Superior temporal gyrus (tissue), 1 donor: Measurements from ENCODE around the gene MID2.
A peak's percentile ranks its signal among the peaks of the same experiment; 100 is the strongest.
"Not testable (repeated sequence)": the region's sequence is repeated elsewhere in the genome, so short reads cannot be mapped to it uniquely, and the experiment has no call there.

Source experiments
- DNase-seq: peaks from one replicate; pipeline ENCODE4 v3.0.0-alpha.2; 2016; ENCODE audit errors: extremely low spot score

The MID2 gene

DNA sequence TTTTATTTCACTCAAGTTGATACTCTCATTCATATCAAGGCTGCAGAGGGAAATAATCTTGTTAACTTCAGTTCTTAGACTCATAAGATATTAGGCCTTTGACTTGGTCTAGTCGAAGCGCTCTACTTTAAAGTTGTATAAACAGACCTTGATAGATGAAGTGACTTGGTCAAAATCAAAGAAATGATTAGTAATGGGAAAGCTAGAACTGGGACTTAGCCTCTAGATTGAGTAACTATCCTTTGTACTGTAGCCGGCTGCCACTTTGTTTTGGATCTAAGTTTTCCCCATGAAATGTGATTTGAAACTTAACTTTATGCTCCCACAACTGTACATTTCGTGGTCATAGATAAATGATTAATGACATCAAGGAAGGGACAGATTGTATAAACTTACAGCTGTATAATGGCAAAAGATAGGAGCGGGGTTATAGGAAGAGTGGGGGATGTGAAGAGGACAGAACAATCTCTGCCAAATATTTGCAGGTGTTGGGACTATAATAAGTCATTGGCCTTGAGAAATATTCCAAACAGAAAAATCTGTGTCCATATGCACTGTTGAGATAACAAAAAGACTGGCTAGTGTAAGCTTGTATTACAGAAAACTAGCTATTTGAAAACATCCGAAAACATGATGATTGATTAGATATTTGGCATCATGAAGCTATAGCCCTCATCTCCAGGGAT is 17.2 kb downstream of the MID2 start:
- no peak for DNase-seq

DNA sequence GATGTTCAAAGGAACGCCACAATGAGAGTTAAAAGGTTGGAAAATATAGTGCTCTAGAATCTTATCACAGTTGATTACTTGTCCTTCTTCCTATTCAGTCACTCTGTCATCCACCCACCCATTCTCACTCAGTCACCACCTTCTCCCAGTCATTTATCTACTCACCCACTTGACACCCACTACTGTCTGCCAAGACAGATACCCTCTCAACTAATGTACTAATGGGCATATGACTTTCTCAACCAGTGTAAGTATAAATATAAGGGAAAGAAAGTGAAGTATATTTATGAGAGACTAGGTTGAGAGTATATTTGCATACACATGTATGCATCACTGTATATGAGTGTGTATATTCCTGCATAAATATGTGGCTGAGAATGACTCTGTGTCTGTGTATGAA is 20.0 kb downstream of the MID2 start:
- DNase-seq = no peak

DNA sequence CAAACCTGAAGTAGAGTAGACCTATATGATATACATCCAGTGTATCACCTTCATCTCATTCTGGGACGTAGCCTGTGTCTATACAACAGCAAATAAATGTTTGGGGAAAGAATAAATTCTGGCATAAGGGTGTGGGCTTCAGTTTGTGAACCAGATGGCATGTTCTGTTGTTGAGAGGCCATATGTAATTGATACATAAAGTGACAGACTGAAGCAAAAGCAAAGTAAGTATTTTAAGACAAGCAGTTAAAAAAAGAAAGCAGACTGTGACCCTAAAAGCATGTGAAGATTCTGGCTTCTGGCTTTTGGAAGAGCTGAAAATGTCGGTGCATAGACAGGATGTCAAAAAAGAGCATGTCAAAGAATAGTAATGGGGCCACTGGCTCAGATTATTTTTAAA is 22.9 kb downstream of the MID2 start:
- DNase-seq = no peak

DNA sequence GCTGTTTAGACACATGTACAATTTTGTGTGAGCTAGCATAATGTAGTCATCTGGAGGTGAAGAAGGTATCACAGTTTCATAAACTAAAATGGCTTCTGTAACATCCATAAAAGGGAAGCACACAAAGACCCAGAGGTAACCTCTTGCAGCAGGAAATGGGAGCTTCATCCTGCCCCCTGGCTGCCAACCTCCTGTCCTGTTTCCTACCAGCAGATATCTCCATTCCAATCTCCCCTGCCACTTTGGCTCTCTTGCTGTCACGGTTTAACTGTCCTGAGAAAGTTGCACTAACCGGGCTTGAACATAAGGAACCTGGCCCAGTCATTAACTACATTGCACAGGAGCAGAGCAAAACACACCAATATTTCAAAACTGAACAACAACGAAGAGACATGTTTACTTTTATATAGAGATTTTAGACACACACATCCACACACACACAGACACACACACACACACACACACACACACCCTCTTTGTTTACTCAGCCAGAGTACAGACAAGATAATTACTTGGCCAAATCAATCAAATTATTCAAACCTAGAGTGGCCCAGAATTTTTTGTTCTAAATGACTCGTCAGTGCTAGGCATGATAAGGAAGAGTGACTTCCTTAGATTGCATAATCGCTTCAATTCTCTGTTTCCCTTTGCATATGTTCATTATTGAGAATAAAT is 24.2 kb downstream of the MID2 start:
- DNase-seq = no peak

DNA sequence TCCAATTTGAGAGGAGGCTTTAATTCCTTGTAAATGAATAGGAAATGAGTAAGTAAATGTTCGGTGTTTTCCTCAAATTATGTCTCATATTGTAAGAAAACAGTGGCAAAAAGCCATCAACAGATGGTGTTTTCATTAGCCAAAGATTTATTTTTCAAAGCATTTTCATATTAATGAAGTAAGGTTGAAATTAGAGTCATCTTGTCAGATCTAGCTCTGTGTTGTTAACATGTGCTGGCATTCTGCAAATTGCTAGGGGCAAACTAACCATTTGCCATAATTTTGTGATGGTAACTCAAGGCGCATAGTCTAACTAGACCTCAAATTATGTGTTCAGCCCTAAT is 24.7 kb downstream of the MID2 start:
- DNase-seq = no peak

DNA sequence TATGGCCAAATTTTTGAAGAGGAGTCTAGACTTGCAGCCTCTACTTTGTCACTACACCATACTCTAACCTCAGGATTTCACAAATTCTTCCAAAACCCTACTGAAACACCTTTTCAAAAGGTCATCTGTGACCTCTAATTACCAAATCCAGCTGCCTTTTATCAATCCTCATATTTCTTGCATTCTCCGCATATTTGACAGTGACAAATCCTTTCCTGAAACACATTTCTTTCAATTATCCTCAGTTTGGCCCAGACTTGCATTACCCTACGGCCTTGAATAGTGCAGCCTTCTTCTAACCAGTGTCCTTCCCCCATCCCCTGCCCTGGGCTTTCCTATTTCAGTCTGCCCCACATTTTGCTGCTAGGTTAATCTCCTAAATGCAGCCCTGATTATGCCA is 25.5 kb downstream of the MID2 start:
- DNase-seq = no peak

DNA sequence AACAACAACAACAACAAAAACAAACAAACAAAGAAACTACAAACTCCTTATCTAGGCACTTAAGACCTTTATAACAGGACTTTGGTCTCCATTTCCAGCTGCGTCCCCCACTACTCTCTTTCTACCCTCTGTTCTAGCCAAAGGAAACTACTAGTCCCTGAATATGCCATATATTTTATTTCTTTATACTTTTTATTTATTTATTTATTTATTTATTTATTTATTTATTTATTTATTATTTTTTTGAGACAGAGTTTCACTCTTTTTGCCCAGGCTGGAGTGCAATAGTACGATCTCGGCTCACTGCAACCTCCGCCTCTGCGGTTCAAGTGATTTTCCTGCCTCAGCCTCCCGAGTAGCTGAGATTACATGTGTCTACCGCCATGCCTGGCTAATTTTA is 26.0 kb downstream of the MID2 start:
- not testable (repeated sequence) for DNase-seq

DNA sequence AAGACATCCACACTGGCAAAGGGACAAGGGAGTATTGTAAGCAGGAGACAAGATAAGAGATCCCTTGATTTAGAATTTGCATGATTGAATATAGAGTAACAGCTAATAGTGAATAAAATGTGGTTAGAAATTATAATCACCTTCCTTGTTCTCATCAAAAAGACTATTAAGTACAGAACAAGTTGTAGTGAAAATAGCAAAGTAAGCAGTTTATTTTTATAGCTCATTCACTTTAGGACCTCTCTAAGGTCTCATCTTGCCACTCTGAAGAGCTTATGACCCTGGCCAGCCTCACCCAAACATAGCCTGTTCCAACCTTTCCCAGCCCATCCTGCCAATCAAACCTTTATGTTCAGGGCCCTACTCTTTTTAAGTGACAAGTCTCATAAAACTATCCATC is 30.6 kb downstream of the MID2 start:
- no peak for DNase-seq

DNA sequence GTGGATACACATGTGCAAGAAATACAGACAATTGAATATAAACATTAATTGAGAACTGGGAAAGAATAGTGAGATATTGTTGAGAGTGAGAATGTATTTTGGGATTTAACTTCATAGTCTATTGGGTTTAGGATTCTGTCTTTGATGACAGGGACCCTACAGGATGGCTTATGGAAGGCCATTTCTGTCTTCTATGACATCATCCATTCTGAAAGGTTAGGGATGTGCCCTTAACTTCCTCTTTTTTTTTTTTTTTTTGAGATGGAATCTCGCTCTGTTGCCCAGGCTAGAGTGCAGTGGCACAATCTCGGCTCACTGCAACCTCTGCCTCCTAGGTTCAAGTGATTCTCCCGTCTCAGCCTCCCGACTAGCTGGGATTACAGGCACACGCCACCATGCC is 31.4 kb downstream of the MID2 start:
- DNase-seq = not testable (repeated sequence)

DNA sequence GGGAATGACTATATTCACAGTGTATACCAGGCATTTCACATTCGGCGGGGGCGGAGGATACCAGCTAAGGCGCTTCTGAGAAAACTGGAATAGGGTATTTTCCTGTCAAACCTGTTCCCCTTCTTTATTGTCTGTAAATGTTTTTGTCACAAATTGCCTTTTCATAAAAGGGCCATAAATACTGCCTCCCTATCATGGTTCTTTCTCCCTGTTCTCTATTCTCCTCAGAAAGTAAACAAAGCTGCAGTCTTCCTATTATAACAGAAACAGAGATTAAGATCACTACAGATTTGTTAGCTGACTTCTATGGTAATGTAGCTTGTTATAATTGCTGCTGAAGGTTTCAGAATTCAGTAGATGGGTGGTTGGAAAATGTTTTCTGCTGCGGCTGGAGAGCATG is 32.2 kb downstream of the MID2 start:
- no peak for DNase-seq

DNA sequence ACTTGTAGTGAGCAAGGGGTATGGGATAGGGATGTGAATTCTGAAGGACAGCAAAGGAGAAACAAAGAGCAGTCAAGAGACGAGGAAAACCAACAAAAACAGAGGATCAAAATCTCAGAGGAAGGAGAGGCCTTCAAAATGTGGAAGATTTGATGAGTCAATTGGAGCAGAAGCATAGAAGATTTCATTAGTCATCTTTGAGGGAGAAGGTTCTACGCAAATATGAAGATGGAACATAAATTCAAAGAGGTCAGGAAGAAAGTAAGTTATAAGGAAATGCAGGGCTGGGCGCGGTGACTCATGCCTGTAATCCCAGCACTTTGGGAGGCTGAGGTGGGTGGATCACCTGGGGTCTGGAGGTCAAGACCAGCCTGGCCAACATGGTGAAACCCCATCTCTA is 35.4 kb downstream of the MID2 start:
- DNase-seq = no peak

DNA sequence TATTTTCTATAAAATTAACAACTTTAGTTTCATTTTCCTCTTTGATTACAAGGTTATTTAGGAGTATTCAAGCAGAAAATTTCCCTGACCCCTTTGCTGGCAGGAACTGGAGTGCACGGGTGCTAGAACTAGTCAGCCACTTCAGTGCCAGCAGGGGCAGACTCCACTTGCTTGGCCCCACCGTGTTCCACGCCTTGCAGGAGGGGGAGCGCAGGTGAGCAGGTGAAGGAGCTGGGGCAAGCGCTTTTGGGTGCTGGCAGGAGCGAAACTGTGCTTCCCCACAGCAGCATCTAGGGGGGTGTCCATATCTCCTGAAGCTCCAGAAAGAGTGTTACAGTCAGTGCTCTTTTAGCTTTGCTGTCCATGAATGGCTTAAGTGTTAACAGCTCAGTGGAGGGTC is 45.5 kb downstream of the MID2 start:
- DNase-seq = no peak

DNA sequence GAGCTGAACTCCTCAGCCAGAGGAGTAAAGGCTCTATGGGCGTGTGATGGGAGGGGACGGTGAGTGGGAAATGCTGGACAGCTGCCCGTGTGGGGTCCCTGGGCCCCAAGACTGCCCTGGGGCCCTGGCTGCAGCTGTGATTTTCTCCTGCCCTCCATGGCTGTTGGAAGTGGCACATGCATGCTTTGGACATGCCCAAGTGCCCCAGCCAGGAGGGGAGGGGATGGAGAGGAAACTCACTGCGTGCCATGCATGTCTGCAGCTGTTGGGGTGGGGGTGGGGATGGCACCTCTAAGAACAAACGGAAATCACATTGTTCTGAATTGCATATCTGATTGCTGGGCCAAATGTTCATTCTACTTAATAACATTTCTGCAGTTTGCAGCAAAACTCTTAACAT is 52.4 kb downstream of the MID2 start:
- no peak for DNase-seq

DNA sequence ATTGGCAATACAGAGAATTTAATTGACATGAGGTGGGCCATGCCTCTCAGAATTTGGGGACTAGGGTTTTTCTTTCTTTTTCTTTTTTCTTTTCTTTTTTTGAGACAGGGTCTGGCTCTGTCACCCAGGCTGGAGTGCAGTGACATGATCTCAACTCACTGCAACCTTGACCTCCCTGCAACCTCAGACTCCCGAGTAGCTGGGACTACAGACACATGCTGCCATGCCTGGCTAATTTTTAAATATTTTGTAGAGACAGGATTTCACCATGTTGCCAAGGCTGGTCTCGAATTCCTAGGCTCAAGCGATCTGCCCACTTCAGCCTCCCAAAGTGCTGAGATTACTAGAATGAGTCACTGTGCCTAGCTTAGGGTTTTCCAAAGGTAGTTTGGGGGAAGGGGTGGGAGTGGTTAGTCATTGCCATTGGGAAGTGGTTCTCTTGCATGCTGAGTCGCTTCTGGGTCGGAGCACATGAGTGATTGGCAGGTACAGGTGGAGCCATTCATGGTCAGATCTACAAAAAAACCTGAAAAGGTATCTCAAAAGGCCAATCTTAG is 54.5 kb downstream of the MID2 start:
- no peak for DNase-seq

DNA sequence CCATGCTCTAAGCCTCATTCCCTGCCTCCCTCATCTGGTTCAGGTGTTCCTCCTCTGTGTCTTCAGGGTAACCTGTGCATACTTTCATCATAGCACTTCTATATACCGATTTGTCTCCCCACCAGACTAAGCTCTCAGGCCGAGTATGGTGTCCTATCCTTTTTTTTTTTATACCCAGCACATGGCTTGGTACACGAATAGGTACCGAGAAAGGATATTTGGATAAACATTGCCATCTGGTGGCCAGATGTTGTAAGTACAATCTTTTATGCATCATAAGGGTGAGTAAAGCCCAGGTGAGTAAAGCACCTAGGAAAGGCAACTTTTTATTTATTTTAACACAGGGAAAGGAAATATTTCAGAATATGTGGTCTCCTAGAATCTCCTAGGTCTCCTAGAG is 68.4 kb downstream of the MID2 start:
- peak; percentile 29 for DNase-seq

DNA sequence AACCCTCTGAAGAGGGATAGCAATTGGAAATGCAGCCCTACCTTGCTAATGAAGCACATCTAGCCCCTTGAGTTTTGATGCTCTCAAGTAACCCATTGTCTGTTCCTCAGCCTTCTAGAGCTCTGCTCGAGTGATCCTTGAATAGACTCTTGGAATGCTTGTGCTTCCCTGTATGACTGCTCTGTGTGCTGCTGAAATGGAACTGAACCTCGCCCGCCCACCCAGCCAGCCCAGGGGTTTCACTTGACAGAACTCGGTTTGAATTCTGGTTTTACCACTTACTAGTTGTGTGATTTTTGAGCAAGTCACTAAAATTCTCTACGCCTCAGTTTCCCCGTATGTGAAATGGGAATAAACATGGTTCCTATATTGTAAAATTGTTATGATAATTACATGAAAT is 77.1 kb downstream of the MID2 start:
- no peak for DNase-seq

DNA sequence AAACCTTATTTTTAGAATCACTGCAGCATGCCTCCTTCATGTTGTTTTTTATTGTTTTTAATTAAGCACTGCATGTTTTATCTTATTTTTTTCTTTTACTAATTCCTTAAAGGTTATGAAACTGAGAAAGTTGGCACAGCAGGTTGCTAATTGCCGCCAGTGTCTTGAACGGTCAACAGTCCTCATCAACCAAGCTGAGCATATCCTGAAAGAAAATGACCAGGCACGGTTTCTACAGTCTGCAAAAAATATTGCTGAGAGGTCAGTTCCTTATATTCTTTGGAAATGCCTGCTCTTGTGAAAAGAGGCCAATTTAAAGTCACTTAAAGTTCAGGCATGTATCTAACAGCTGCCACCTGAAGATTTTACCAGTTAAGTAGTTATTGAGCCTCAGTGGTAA is 79.7 kb downstream of the MID2 start:
- DNase-seq = no peak

DNA sequence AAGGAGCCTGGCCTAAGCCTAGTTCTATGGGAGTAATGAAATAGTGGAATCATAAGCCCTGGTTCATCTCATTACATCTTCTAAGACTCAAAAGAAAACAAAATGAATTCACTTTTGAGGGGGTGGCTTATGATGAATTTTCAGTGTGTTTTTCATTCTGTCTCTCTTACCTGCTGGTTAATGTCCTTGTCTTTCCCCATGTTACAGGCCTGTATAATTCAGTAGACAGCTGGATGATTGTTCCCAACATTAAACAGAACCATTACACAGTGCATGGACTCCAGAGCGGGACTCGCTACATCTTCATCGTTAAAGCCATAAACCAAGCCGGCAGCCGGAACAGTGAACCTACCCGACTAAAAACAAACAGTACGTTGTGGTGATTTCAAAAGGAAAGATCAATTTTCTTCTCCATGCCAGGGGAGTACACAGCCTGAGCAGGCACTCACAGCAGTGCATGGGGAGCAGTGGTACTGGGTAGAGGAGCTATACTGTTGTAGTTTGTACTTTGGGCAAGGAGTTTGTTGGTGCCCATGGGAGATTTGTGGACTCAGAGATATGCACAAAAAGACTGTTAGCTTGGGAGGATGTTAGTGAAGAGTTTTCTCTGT is 98.6 kb downstream of the MID2 start:
- no peak for DNase-seq

DNA sequence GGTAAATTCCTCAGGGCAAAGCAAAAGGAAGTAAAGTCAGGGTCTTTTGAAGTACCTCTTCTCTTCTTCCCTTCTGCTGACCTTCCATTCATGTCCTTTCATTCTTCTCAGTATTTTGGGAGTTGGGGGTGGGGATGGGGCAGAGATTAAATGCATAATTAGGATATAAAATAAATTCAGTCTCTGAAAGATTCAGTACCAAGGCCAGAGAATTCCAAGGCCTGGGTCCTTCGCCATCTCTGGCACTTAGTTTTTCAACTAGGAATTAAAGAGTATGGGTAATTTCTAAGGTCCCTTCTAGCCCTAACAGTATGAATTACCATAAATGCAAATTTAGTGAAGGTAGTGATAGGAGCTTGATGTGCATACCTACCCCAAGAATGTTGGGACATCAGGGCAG is 108.6 kb downstream of the MID2 start:
- DNase-seq = no peak

DNA sequence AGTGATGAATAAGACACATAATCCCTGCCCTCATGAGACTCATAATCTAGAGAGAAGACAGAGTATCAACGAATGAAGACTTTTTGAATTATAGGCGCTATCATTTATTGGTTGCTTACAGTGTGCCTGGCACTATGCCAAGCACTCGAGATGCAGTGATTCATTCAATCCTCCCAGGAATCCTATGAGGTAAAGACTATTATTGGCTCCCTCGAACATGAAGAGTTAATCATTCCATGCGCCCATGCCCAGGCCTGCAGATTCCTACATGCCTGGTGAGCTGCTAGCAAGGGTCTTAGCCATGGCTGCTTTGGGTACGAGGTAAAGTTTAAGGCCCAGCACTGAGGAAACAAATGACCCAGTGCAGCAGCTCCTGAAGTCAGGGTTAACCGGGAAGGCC is 109.5 kb downstream of the MID2 start:
- DNase-seq = no peak

DNA sequence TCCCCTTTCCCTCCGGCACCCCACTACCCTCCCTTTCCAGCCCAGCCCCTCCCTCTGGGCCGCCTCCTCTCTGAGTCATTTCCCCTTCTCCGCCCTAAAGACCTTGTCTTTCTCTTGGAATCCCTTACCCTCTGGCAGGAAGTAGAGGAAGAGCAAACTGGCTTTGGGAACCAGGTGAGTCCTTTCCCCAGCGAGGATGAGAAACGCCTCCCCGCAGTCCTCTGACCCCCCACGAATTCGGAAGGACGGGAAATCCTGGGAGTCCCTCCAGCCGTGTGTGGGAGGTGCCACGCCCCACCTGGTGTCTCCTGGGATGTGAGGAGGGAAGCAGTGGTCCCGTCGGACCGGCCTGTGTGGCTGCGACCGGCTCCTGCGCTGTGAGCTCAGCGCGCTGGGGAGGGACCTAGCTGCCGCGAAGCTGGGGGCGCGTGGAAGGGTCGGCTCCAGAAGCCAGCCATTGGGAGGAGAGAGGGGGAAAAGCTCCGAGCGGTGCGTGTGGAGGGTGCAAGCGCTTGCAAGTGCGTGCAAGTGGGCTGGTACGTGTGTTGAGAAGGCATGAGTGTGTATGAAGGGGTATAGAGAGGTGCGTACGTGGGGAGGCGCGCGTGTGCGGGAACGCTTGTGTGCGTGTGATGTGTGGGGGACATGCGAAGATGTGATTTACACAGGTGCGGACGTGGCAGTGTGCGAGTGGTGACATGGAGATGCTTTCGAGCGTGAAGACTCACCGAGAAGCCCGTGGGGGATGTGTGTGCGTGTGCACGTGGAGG is 110.2 kb downstream of the MID2 start:
- DNase-seq = no peak

DNA sequence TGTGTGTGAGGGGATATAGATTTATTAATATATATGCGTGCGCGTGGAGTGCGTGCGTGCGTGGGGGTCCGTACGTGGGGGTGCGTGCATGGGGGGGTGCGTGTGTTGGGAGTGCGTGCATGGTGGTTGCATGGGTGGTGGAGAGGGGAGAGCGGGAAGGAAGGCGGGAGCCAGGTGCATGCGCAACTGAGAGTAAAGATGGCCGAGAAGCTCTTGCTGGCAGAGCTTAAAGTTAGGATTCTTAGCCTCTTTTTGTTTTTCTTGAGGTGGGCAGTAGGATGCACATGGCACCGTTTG is 110.7 kb downstream of the MID2 start:
- DNase-seq = no peak

DNA sequence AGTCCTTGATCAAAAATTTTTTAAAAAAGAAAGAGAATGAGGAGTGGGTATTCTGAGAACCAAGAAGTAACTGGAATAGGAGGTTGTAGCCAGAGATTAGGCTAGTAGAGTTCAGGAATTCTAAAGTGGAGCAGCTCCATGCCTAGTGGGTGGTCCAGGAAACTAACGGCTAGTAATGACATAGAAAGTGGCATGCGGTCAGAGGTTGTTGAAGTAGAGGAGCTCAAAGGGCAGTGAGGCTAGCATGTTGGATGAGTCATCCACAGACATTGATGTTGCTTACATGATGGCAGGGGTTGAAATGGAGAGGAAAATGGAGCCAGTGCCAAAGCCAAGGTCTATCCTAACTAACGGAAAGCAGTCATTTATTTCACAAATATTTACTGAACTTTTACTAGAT is 114.4 kb downstream of the MID2 start:
- DNase-seq = no peak
